ENCODE results near the gene CD79A. TPM values are rescaled to one million over a fixed set of nuclear protein-coding genes. Genes with fewer than 3 reads are reported as not detected.

CD79A gene
- total RNA-seq, 1 donor from 2014 or later = 0.36 TPM

GRCh38 chr19:41915776-41916414 lies 38.8 kb downstream of the CD79A start:
- Mint-ChIP-seq H3K4me3 (ENCODE audit: low read depth) (no peak overlapping the region), H3K27me3 (peaks cover 34% of the 10 kb centered on the region), H3K9me3 (ENCODE audit: low read depth) (no peaks in the 10 kb centered on the region), H3K4me1 (ENCODE audit: low read depth) (peaks cover 1% of the 10 kb centered on the region), H3K27ac (no peak overlapping the region), H3K36me3 (ENCODE audit: insufficient read depth) (peaks cover 2% of the 10 kb centered on the region)
- no peak for TF ChIP-seq CTCF (IDR thresholded peaks at IDR 0.05; ENCODE audit: unreplicated experiment)
- no peak for DNase-seq (ENCODE audit: low spot score, unreplicated experiment)

GRCh38 chr19:41917676-41918075 lies 40.6 kb downstream of the CD79A start:
- H3K36me3 Mint-ChIP-seq (ENCODE audit: insufficient read depth) = no peaks in the 10 kb centered on the region
- H3K4me1 Mint-ChIP-seq (ENCODE audit: low read depth) = no peaks in the 10 kb centered on the region
- no peak for TF ChIP-seq CTCF (IDR thresholded peaks at IDR 0.05; ENCODE audit: unreplicated experiment)
- no peaks in the 10 kb centered on the region for H3K9me3 Mint-ChIP-seq (ENCODE audit: low read depth)
- peaks cover 28% of the 10 kb centered on the region for H3K27me3 Mint-ChIP-seq
- H3K4me3 Mint-ChIP-seq (ENCODE audit: low read depth) = no peak overlapping the region
- DNase-seq (ENCODE audit: low spot score, unreplicated experiment) = no peak
- no peak overlapping the region for H3K27ac Mint-ChIP-seq

- no peak overlapping the region for H3K4me3 Mint-ChIP-seq (ENCODE audit: low read depth)
- H3K27ac Mint-ChIP-seq = no peak overlapping the region
- peaks cover 27% of the 10 kb centered on the region for H3K27me3 Mint-ChIP-seq
- TF ChIP-seq CTCF (IDR thresholded peaks at IDR 0.05; ENCODE audit: unreplicated experiment) = no peak
- no peaks in the 10 kb centered on the region for H3K36me3 Mint-ChIP-seq (ENCODE audit: insufficient read depth)
- H3K4me1 Mint-ChIP-seq (ENCODE audit: low read depth) = no peaks in the 10 kb centered on the region
- no peak for DNase-seq (ENCODE audit: low spot score, unreplicated experiment)
- H3K9me3 Mint-ChIP-seq (ENCODE audit: low read depth) = no peaks in the 10 kb centered on the region
Measured at GRCh38 chr19:41918095-41918494, 41.0 kb downstream of the CD79A start.

GRCh38 chr19:41918653-41919244 lies 41.7 kb downstream of the CD79A start:
- DNase-seq (ENCODE audit: low spot score, unreplicated experiment) = no peak
- Mint-ChIP-seq H3K36me3 (ENCODE audit: insufficient read depth) (no peaks in the 10 kb centered on the region), H3K9me3 (ENCODE audit: low read depth) (no peaks in the 10 kb centered on the region), H3K4me1 (ENCODE audit: low read depth) (no peaks in the 10 kb centered on the region), H3K4me3 (ENCODE audit: low read depth) (no peak overlapping the region), H3K27ac (no peak overlapping the region), H3K27me3 (peaks cover 25% of the 10 kb centered on the region)
- TF ChIP-seq CTCF (IDR thresholded peaks at IDR 0.05; ENCODE audit: unreplicated experiment) = no peak

- peaks cover 18% of the 10 kb centered on the region for H3K27me3 Mint-ChIP-seq
- H3K9me3 Mint-ChIP-seq (ENCODE audit: low read depth) = no peaks in the 10 kb centered on the region
- H3K4me1 Mint-ChIP-seq (ENCODE audit: low read depth) = no peaks in the 10 kb centered on the region
- no peaks in the 10 kb centered on the region for H3K36me3 Mint-ChIP-seq (ENCODE audit: insufficient read depth)
- no peak overlapping the region for H3K27ac Mint-ChIP-seq
- no peak for TF ChIP-seq CTCF (IDR thresholded peaks at IDR 0.05; ENCODE audit: unreplicated experiment)
- no peak for DNase-seq (ENCODE audit: low spot score, unreplicated experiment)
- H3K4me3 Mint-ChIP-seq (ENCODE audit: low read depth) = no peak overlapping the region
Measured at GRCh38 chr19:41919948-41920712, 43.1 kb downstream of the CD79A start.

All from progenitor cell of endocrine pancreas (in vitro differentiated cells).